SU-DHL-6 (cell line): ENCODE results near the gene MLANA.

Source experiments
- H2AFZ ChIP-seq: fragments of 200-600 bp; sonication (generic); 2 replicates; pipeline ENCODE4 v1.6.1; 2014; ENCODE audit warnings: low read depth, mild to moderate bottlenecking, moderate library complexity, mixed read lengths, antibody characterized with exemption, low read length; ENCODE audit not compliant: severe bottlenecking
- H3F3A ChIP-seq: fragments of 200-600 bp; shearing (Covaris generic); 2 replicates; pipeline ENCODE4 v1.6.0; 2016; ENCODE audit warnings: antibody characterized with exemption, mild to moderate bottlenecking; ENCODE audit not compliant: insufficient read depth
- H3K27ac ChIP-seq: fragments of 200-600 bp; sonication (generic); 2 replicates; pipeline ENCODE4 v1.5.1; 2016; ENCODE audit warnings: low read depth, mild to moderate bottlenecking, low read length, moderate library complexity, mixed read lengths
- H3K27me3 ChIP-seq: fragments of 200-600 bp; sonication (generic), shearing (Covaris generic); 2 replicates; pipeline ENCODE4 v1.6.0; 2014; ENCODE audit warnings: mild to moderate bottlenecking, low read length
- H3K36me3 ChIP-seq: fragments of 200-600 bp; sonication (generic); 2 replicates; pipeline ENCODE4 v1.6.1; 2014; ENCODE audit warnings: mild to moderate bottlenecking, low read length, mixed read lengths
- H3K4me2 ChIP-seq: fragments of 300-600, 200-600 bp; shearing (Covaris generic), sonication (generic); 2 replicates; pipeline ENCODE4 v1.6.0; 2014; ENCODE audit warnings: low read length, low read depth, mild to moderate bottlenecking; ENCODE audit not compliant: poor library complexity, severe bottlenecking
- H3K4me3 ChIP-seq: fragments of 200-600 bp; sonication (generic); 2 replicates; pipeline ENCODE4 v1.5.1; 2014; ENCODE audit warnings: antibody characterized with exemption, low read length, mild to moderate bottlenecking, mixed read lengths; ENCODE audit not compliant: insufficient read depth, poor library complexity, severe bottlenecking
- H3K79me2 ChIP-seq: fragments of 200-600 bp; sonication (generic); 2 replicates; pipeline ENCODE4 v1.6.1; 2014; ENCODE audit warnings: mild to moderate bottlenecking, low read length, moderate library complexity; ENCODE audit not compliant: insufficient read depth
- H3K9ac ChIP-seq: fragments of 200-600 bp; sonication (generic); 2 replicates; pipeline ENCODE4 v1.7.0; 2014; ENCODE audit warnings: mild to moderate bottlenecking, low read length
- H3K9me2 ChIP-seq: fragments of 200-600 bp; sonication (generic); replicated peaks from 2 replicates; pipeline ENCODE4 v1.6.1; 2014; ENCODE audit warnings: low read length; ENCODE audit not compliant: insufficient read depth
- H3K9me3 ChIP-seq: fragments of 200-600 bp; sonication (generic); 2 replicates; pipeline ENCODE4 v1.6.1; 2014; ENCODE audit warnings: low read length, mixed read lengths; ENCODE audit not compliant: insufficient read depth
- H4K20me1 ChIP-seq: fragments of 200-600 bp; sonication (generic); 2 replicates; pipeline ENCODE4 v1.6.1; 2014; ENCODE audit warnings: low read depth, mild to moderate bottlenecking, antibody characterized with exemption, low read length, moderate library complexity, mixed read lengths
- EZH2phosphoT487 ChIP-seq: fragments of 200-600 bp; sonication (generic), shearing (Covaris generic); conservative IDR thresholded peaks from 2 replicates; pipeline ENCODE4 v1.6.1; 2018; ENCODE audit warnings: mild to moderate bottlenecking, antibody characterized with exemption, low read length, moderate library complexity, mixed read lengths
- TF ChIP-seq, protein P1 (sequence below): fragments of 200-600 bp; sonication (generic); IDR thresholded peaks from one replicate; pipeline ENCODE4 v1.5.1; 2017; ENCODE audit warnings: antibody characterized with exemption, mild to moderate bottlenecking, low read length, moderate library complexity; ENCODE audit not compliant: insufficient read depth, poor library complexity, severe bottlenecking

MLANA gene

DNA sequence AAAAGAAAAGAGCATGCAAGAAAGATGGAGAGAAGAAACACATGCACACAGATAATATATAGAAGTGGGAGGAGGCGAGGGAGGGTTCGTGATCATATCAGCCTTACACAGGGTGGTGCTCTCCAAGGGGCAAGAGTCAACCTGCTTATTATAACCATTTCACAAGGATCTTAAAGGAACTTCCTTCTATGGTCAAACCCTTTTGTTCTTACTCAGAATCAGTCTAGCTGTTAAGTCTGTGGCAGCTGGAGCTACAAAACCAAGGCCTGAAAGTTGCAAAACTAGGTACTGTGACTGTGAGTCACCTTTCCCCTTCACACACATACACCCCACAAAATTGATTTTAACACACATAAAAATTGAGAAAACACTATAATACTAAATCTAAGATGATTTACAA lies 39.2 kb upstream of the MLANA start:
- H3F3A ChIP-seq: no peaks in the 10 kb centered on the region
- H3K27me3 ChIP-seq: no peaks in the 10 kb centered on the region
- no peaks in the 10 kb centered on the region for H3K9me2 ChIP-seq
- no peaks in the 10 kb centered on the region for H3K9me3 ChIP-seq
- no peak overlapping the region for H3K9ac ChIP-seq
- no peaks in the 10 kb centered on the region for H4K20me1 ChIP-seq
- H3K36me3 ChIP-seq: no peaks in the 10 kb centered on the region
- H2AFZ ChIP-seq: no peak overlapping the region
- H3K4me3 ChIP-seq: no peak overlapping the region
- TF ChIP-seq EZH2phosphoT487: no peak
- TF ChIP-seq, protein P1, sequence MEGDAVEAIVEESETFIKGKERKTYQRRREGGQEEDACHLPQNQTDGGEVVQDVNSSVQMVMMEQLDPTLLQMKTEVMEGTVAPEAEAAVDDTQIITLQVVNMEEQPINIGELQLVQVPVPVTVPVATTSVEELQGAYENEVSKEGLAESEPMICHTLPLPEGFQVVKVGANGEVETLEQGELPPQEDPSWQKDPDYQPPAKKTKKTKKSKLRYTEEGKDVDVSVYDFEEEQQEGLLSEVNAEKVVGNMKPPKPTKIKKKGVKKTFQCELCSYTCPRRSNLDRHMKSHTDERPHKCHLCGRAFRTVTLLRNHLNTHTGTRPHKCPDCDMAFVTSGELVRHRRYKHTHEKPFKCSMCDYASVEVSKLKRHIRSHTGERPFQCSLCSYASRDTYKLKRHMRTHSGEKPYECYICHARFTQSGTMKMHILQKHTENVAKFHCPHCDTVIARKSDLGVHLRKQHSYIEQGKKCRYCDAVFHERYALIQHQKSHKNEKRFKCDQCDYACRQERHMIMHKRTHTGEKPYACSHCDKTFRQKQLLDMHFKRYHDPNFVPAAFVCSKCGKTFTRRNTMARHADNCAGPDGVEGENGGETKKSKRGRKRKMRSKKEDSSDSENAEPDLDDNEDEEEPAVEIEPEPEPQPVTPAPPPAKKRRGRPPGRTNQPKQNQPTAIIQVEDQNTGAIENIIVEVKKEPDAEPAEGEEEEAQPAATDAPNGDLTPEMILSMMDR: no peak
- H3K4me2 ChIP-seq: no peak overlapping the region
- H3K79me2 ChIP-seq: no peaks in the 10 kb centered on the region
- H3K27ac ChIP-seq: no peak overlapping the region

DNA sequence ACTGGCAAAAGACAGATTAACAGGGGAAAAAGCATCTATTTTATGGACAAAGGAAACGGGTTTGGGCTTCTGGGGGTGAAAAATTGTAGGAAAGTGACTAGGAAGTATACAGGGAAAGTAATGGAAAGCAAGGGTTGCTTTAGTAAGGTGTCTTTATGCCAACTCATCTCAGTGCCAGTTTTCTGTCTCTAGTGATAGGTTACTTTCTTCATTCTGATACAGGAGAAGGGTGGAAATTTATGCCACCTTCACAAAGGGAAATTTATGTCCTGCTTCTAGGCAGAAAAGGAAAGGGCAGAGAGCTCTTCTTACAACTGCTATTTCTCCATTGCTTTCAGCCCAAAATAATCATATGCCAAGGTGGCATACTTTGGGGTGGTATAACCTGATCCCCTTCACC lies 37.7 kb upstream of the MLANA start:
- Histone ChIP-seq H4K20me1 (no peaks in the 10 kb centered on the region), H3K4me3 (no peak overlapping the region), H3K79me2 (no peaks in the 10 kb centered on the region), H3F3A (no peaks in the 10 kb centered on the region), H3K9me2 (no peaks in the 10 kb centered on the region), H3K4me2 (no peak overlapping the region), H3K27me3 (no peaks in the 10 kb centered on the region), H2AFZ (no peak overlapping the region), H3K9me3 (no peaks in the 10 kb centered on the region), H3K27ac (no peak overlapping the region), H3K9ac (no peak overlapping the region), H3K36me3 (no peaks in the 10 kb centered on the region)
- TF ChIP-seq, protein P1: no peak
- no peak for TF ChIP-seq EZH2phosphoT487

- Histone ChIP-seq H3K9me3 (no peaks in the 10 kb centered on the region), H3K27ac (no peak overlapping the region), H3K9me2 (no peaks in the 10 kb centered on the region), H3K27me3 (no peaks in the 10 kb centered on the region), H3K9ac (no peak overlapping the region), H3K36me3 (no peaks in the 10 kb centered on the region), H2AFZ (no peak overlapping the region), H3K4me2 (no peak overlapping the region), H3F3A (no peaks in the 10 kb centered on the region), H4K20me1 (no peaks in the 10 kb centered on the region), H3K4me3 (no peak overlapping the region), H3K79me2 (no peaks in the 10 kb centered on the region)
- TF ChIP-seq, protein P1: no peak
- TF ChIP-seq EZH2phosphoT487: no peak
These were observed 37.1 kb upstream of the MLANA start for GRCh38 chr9:5853617-5854016.
